Stimulated activated CD8-positive, alpha-beta memory T cell treated with anti-CD3 and anti-CD28 coated beads, Interleukin-7, amount 100 ng/mL, for 48 hours (primary cell): ENCODE measurements around the gene INS.

Source experiments
- DNase-seq, 2 donors: peaks; one replicate each; pipeline ENCODE4 v3.0.0-alpha.2; 2020; ENCODE audit warnings: low read depth in 1 of 2; ENCODE audit errors: extremely low read depth in 1 of 2

Gene INS

GRCh38 chr11:2122222-2122906 is 38.6 kb downstream of the INS start:
- DNase-seq = no peak

- DNase-seq = no peak
Observed at GRCh38 chr11:2121227-2122130, 39.5 kb downstream of the INS start.

- DNase-seq = no peak
Observed at GRCh38 chr11:2120359-2121100, 40.5 kb downstream of the INS start.

- DNase-seq = no peak
Observed at GRCh38 chr11:2118677-2119076, 42.3 kb downstream of the INS start.

GRCh38 chr11:2116680-2117079 is 44.3 kb downstream of the INS start:
- DNase-seq = no peak

- DNase-seq = no peak
Observed at GRCh38 chr11:2115308-2115707, 45.7 kb downstream of the INS start.

- DNase-seq = no peak
Observed at GRCh38 chr11:2114430-2115241, 46.4 kb downstream of the INS start.

GRCh38 chr11:2113776-2114175 is 47.2 kb downstream of the INS start:
- DNase-seq = no peak

GRCh38 chr11:2110521-2110920 is 50.5 kb downstream of the INS start:
- no peak for DNase-seq
